HG02943 (cell line): ENCODE measurements around the gene PPIP5K1.

ENCODE experiments used
- ATAC-seq: cut with Tn5 transposase; IDR thresholded peaks from one replicate; pipeline ENCODE4 v1.9.1; 2021; ENCODE audit warnings: mild to moderate bottlenecking, low read depth, moderate library complexity; ENCODE audit not compliant: unreplicated experiment

PPIP5K1 gene

GRCh38 chr15:43492673-43493601 is 97.1 kb downstream of the PPIP5K1 start, which contains the start of gene TP53BP1:
TSS of gene TP53BP1 (minus strand) at chr15:43493156. CDS start at chr15:43493043, 113 bp downstream.
- ATAC-seq, result peak; percentile 94

- ATAC-seq, result no peak
Measured at GRCh38 chr15:43492266-43492665, 97.7 kb downstream of the PPIP5K1 start.

GRCh38 chr15:43489191-43489590 is 100.8 kb downstream of the PPIP5K1 start:
- no peak for ATAC-seq

- ATAC-seq, result no peak
Measured at GRCh38 chr15:43488790-43489189, 101.2 kb downstream of the PPIP5K1 start.

- no peak for ATAC-seq
Measured at GRCh38 chr15:43487271-43487895, 102.6 kb downstream of the PPIP5K1 start.

GRCh38 chr15:43484455-43484854 is 105.6 kb downstream of the PPIP5K1 start:
- ATAC-seq, result no peak
